NCI-H1417 treated with DMSO at 0.1 percent for 48 hours (cell line): ENCODE measurements around the gene HOXA13.
A peak's percentile ranks its signal among the peaks of the same experiment; 100 is the strongest.

Experiments used
- DNase-seq: peaks from one replicate; lab custom pipeline; 2025; lab: John Stamatoyannopoulos, UW

The HOXA13 gene

GRCh38 chr7:27207348-27207985 lies 7.6 kb upstream of the HOXA13 start:
- no peak for DNase-seq

- DNase-seq, result no peak
Measured at GRCh38 chr7:27205325-27206280, 5.7 kb upstream of the HOXA13 start.

- DNase-seq, result no peak
Measured at GRCh38 chr7:27204851-27205322, 5.0 kb upstream of the HOXA13 start.

GRCh38 chr7:27203964-27204594 lies 4.2 kb upstream of the HOXA13 start:
- no peak for DNase-seq

GRCh38 chr7:27203365-27203953 lies 3.6 kb upstream of the HOXA13 start:
- no peak for DNase-seq

- no peak for DNase-seq
Measured at GRCh38 chr7:27202862-27203134, 2.9 kb upstream of the HOXA13 start.

GRCh38 chr7:27202018-27202861 lies 2.3 kb upstream of the HOXA13 start:
- DNase-seq, result no peak

GRCh38 chr7:27201580-27202017 lies 1.7 kb upstream of the HOXA13 start:
- no peak for DNase-seq

- DNase-seq, result no peak
Measured at GRCh38 chr7:27200761-27201579, 1.1 kb upstream of the HOXA13 start.

- DNase-seq, result no peak
Measured at GRCh38 chr7:27198871-27199801, 755 bp downstream of the HOXA13 start.

- no peak for DNase-seq
Measured at GRCh38 chr7:27198138-27198841, 1.6 kb downstream of the HOXA13 start.

GRCh38 chr7:27197137-27198042 lies 2.5 kb downstream of the HOXA13 start:
- no peak for DNase-seq

- DNase-seq, result peak; percentile 40
Measured at GRCh38 chr7:27196287-27196767, 3.6 kb downstream of the HOXA13 start.

GRCh38 chr7:27194686-27195379 lies 5.1 kb downstream of the HOXA13 start:
- DNase-seq, result no peak

GRCh38 chr7:27194002-27194352 lies 5.9 kb downstream of the HOXA13 start:
- no peak for DNase-seq

GRCh38 chr7:27193335-27194001 lies 6.4 kb downstream of the HOXA13 start:
- DNase-seq, result no peak
